PC-9 (cell line): ENCODE measurements around the gene LMO7. TPM values are rescaled to one million over a fixed set of nuclear protein-coding genes. Genes with fewer than 3 reads are reported as not detected.

Experiments
- BruUV-seq: library from RNA; stranded (reverse); fragments of 400-500 nt; replicated peaks from 2 replicates; lab custom pipeline; 2021; lab: Mats Ljungman, UMichigan
- CTCF ChIA-PET: fragments of 300-600 bp; sonication (Branson Sonifier 250); formaldehyde crosslinking; loops from one replicate; lab custom pipeline; 2022; ENCODE audit warnings: antibody characterized with exemption; lab: Charles Lee
- POLR2A ChIA-PET: fragments of 300-600 bp; sonication (Branson Sonifier 250); formaldehyde crosslinking; loops from one replicate; lab custom pipeline; 2022; ENCODE audit warnings: antibody characterized with exemption; ENCODE audit not compliant: unreplicated experiment; lab: Charles Lee
- DNase-seq, 2 experiments: peaks; one replicate each; pipeline versions ENCODE4 v3.0.0 to v3.0.0-alpha.2; 2015 to 2022; ENCODE audit warnings: mixed read lengths in 1 of 2
- H2AFZ ChIP-seq: fragments of 200-600 bp; sonication (generic); 2 replicates; pipeline ENCODE4 v1.8.1; 2017; ENCODE audit warnings: antibody characterized with exemption
- H3F3A ChIP-seq: fragments of 200-600 bp; sonication (generic); 2 replicates; pipeline ENCODE4 v1.8.1; 2017; ENCODE audit warnings: antibody characterized with exemption, mild to moderate bottlenecking, low read depth; ENCODE audit not compliant: insufficient read depth
- H3K27ac ChIP-seq: fragments of 200-600 bp; sonication (generic); 2 replicates; pipeline ENCODE4 v1.6.1; 2016; ENCODE audit warnings: mixed run types
- H3K27me3 ChIP-seq: fragments of 200-600 bp; sonication (generic); 2 replicates; pipeline ENCODE4 v1.6.1; 2016; ENCODE audit warnings: low read depth, mixed run types; ENCODE audit not compliant: insufficient read depth
- H3K36me3 ChIP-seq: fragments of 200-600 bp; sonication (generic); 2 replicates; pipeline ENCODE4 v1.6.1; 2016; ENCODE audit warnings: low read depth, mixed run types
- H3K4me1 ChIP-seq: fragments of 200-600 bp; sonication (generic); replicated peaks from 2 replicates; pipeline ENCODE4 v1.6.1; 2016; ENCODE audit warnings: mixed run types; ENCODE audit not compliant: insufficient read depth
- H3K4me2 ChIP-seq: fragments of 200-600 bp; sonication (generic); 2 replicates; pipeline ENCODE4 v1.6.1; 2017; ENCODE audit warnings: mixed run types
- H3K4me3 ChIP-seq: fragments of 200-600 bp; sonication (generic); 2 replicates; pipeline ENCODE4 v1.6.1; 2016; ENCODE audit warnings: mixed run types
- H3K79me2 ChIP-seq: fragments of 200-600 bp; sonication (generic); 2 replicates; pipeline ENCODE4 v1.6.1; 2017; ENCODE audit warnings: low read depth, mixed run types
- H3K9me2 ChIP-seq: fragments of 200-600 bp; sonication (generic); 2 replicates; pipeline ENCODE4 v1.8.1; 2017; ENCODE audit warnings: mild to moderate bottlenecking; ENCODE audit not compliant: insufficient read depth
- H3K9me3 ChIP-seq: fragments of 200-600 bp; sonication (generic); 2 replicates; pipeline ENCODE4 v1.8.1; 2016; ENCODE audit warnings: low read depth; ENCODE audit not compliant: insufficient read depth
- H4K20me1 ChIP-seq: fragments of 200-600 bp; sonication (generic); 2 replicates; pipeline ENCODE4 v1.8.1; 2017; ENCODE audit not compliant: insufficient read depth
- EZH2 ChIP-seq: fragments of 200-600 bp; sonication (generic); IDR thresholded peaks from 2 replicates; pipeline ENCODE4 v1.8.0; 2017; ENCODE audit warnings: antibody characterized with exemption, low read depth
- intact Hi-C: fragments of 100-400 bp; cut with micrococcal nuclease; formaldehyde crosslinking; loops from one replicate; pipeline ENCODE4 v1.10.0; 2022; ENCODE audit not compliant: unreplicated experiment
- total RNA-seq: library from RNA; stranded (reverse); gene quantifications from 2 replicates; pipeline ENCODE4 v1.2.3, GENCODE V29; 2021
- TF ChIP-seq, protein P1 (sequence below): fragments of 200-600 bp; sonication (generic); conservative IDR thresholded peaks from 2 replicates; pipeline ENCODE4 v1.6.1; 2017; ENCODE audit warnings: mixed run types, antibody characterized with exemption, mild to moderate bottlenecking, moderate library complexity

LMO7 gene
- total RNA-seq, 1 experiment from 2014 or later, result 93.0 TPM

DNA sequence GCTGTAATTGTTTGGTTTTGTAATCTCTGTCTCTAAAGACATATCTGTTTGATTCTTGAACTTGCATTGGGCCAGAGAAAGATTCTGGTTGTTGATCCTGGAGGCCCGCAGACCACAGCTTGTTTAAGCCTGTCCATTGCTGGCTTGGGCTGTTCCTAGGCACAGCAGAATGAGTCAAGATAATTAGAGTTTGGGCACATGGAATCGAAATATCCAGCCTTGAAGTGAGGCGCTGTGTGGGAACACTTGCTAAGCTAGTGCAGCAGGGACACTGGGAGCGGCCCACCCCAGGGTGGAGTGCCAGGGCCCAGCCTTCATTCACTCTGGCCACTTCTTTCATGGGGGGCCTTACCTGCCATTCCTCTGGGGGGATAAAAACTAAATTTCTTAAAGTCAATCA is 219.7 kb downstream of the LMO7 start:
- Histone ChIP-seq H3K4me2 (no peak overlapping the region), H3K79me2 (no peaks in the 10 kb centered on the region), H4K20me1 (no peaks in the 10 kb centered on the region), H3F3A (no peaks in the 10 kb centered on the region), H2AFZ (no peak overlapping the region), H3K27me3 (no peaks in the 10 kb centered on the region), H3K9me2 (no peaks in the 10 kb centered on the region), H3K27ac (no peak overlapping the region), H3K4me3 (no peak overlapping the region), H3K9me3 (no peaks in the 10 kb centered on the region), H3K4me1 (no peaks in the 10 kb centered on the region), H3K36me3 (peaks cover 14% of the 10 kb centered on the region)
- POLR2A ChIA-PET, result interaction anchor here (0.7 kb wide), 1 partner anchor 58 kb away, joined by 9 read pairs; no protein-coding TSS in a partner anchor
- no TSS peak for BruUV-seq
- CTCF ChIA-PET, result interaction anchor here (0.7 kb wide), 1 partner anchor 160 kb away, joined by 5 read pairs; no protein-coding TSS in a partner anchor
- TF ChIP-seq, protein P1, sequence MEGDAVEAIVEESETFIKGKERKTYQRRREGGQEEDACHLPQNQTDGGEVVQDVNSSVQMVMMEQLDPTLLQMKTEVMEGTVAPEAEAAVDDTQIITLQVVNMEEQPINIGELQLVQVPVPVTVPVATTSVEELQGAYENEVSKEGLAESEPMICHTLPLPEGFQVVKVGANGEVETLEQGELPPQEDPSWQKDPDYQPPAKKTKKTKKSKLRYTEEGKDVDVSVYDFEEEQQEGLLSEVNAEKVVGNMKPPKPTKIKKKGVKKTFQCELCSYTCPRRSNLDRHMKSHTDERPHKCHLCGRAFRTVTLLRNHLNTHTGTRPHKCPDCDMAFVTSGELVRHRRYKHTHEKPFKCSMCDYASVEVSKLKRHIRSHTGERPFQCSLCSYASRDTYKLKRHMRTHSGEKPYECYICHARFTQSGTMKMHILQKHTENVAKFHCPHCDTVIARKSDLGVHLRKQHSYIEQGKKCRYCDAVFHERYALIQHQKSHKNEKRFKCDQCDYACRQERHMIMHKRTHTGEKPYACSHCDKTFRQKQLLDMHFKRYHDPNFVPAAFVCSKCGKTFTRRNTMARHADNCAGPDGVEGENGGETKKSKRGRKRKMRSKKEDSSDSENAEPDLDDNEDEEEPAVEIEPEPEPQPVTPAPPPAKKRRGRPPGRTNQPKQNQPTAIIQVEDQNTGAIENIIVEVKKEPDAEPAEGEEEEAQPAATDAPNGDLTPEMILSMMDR, result no peak
- no peak for TF ChIP-seq EZH2
- intact Hi-C loops, result no loop called here
- no peak for DNase-seq

DNA sequence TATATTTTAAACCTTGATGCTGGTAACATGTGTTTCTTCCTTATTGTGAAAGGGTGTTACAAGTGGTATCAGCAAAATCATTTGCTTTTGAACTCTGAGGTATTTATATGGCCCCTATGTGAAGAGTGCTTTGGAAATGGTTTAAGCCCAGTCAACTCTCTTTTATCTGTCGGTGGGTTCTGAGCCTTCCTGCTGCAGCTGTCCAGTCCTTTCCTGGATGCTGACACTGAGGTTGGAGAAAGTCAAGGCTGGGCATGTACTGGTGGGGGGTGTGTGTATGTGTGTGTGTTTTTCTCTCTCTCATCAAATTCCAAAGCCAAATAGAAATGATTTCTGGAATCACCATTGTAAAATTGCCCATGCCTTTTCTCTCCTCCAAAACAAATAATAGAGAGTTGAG is 221.2 kb downstream of the LMO7 start:
- intact Hi-C loops, result no loop called here
- ChIA-PET POLR2A (no interaction called here), CTCF (no interaction called here)
- H3K36me3 ChIP-seq, result peaks cover 14% of the 10 kb centered on the region
- H3K27me3 ChIP-seq, result no peaks in the 10 kb centered on the region
- H3F3A ChIP-seq, result no peaks in the 10 kb centered on the region
- H3K9me2 ChIP-seq, result no peaks in the 10 kb centered on the region
- BruUV-seq, result no TSS peak
- H3K4me3 ChIP-seq, result no peak overlapping the region
- TF ChIP-seq EZH2, result no peak
- TF ChIP-seq, protein P1, result no peak
- H4K20me1 ChIP-seq, result no peaks in the 10 kb centered on the region
- H3K4me2 ChIP-seq, result no peak overlapping the region
- H2AFZ ChIP-seq, result no peak overlapping the region
- H3K27ac ChIP-seq, result no peak overlapping the region
- no peak for DNase-seq
- no peaks in the 10 kb centered on the region for H3K9me3 ChIP-seq
- no peaks in the 10 kb centered on the region for H3K4me1 ChIP-seq
- H3K79me2 ChIP-seq, result no peaks in the 10 kb centered on the region

DNA sequence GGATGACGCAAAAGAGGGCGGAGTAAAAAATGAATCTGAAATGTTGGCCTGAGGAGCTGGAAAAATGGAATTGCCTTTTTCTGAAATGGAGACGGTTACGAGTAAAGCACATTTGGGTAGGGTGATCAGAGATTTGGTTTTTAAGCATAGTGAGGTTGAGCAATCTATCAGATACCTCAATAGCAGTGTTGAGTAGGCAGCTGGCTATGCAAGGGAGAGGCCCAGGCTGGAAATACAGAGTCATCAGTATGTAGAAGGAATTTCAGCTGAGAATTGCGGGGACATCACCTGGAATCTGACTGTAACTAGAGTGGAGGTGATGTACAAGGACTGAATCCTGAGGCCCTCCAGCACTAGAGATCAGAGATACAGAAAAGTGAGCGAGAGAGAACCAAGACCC is 224.8 kb downstream of the LMO7 start:
- POLR2A ChIA-PET, result no interaction called here
- no peak overlapping the region for H2AFZ ChIP-seq
- no peak for TF ChIP-seq EZH2
- TF ChIP-seq, protein P1, result no peak
- H3K79me2 ChIP-seq, result no peaks in the 10 kb centered on the region
- BruUV-seq, result no TSS peak
- CTCF ChIA-PET, result no interaction called here
- no peak overlapping the region for H3K4me2 ChIP-seq
- intact Hi-C loops, result no loop called here
- peaks cover 14% of the 10 kb centered on the region for H3K36me3 ChIP-seq
- DNase-seq, result no peak
- no peak overlapping the region for H3K4me3 ChIP-seq
- H3K27ac ChIP-seq, result no peak overlapping the region
- H3K9me3 ChIP-seq, result no peaks in the 10 kb centered on the region
- H3F3A ChIP-seq, result 0 out of 2 replicates have a peak, but pooled peaks cover 6% of the 10 kb centered on the region
- H3K27me3 ChIP-seq, result no peaks in the 10 kb centered on the region
- H3K9me2 ChIP-seq, result no peaks in the 10 kb centered on the region
- peaks cover 14% of the 10 kb centered on the region for H3K4me1 ChIP-seq
- no peaks in the 10 kb centered on the region for H4K20me1 ChIP-seq
